Sigmoid colon (tissue), 7 donors: Measurements from ENCODE around the gene CEP63. TPM values are rescaled to one million over a fixed set of nuclear protein-coding genes. Genes with fewer than 3 reads are reported as not detected.

Source experiments
- DNase-seq: peaks from one replicate; pipeline ENCODE4 v3.0.0-alpha.2; 2019
- H3K27ac ChIP-seq, 4 donors: fragments of 200-600 bp; sonication (generic); one replicate each; pipeline ENCODE4 v1.5.1; 2016 to 2019; ENCODE audit warnings: mild to moderate bottlenecking in 1 of 4
- H3K27me3 ChIP-seq, 3 donors: fragments of 200-600 bp; sonication (generic); one replicate each; pipeline ENCODE4 v1.5.1; 2019; ENCODE audit warnings: mild to moderate bottlenecking in 1 of 3
- H3K36me3 ChIP-seq, 4 donors: fragments of 200-600 bp; sonication (generic); one replicate each; pipeline ENCODE4 v1.5.1; 2016 to 2019
- H3K4me1 ChIP-seq, 4 donors: fragments of 200-600 bp; sonication (generic); one replicate each; pipeline ENCODE4 v1.5.1; 2017 to 2019
- H3K4me3 ChIP-seq, 4 donors: fragments of 200-600 bp; sonication (generic); one replicate each; pipeline ENCODE4 v1.5.1; 2017 to 2019; ENCODE audit warnings: mild to moderate bottlenecking in 2 of 4, moderate library complexity in 1 of 4
- H3K9me3 ChIP-seq, 4 donors: fragments of 200-600 bp in 3 of 4; sonication (generic) in 3 of 4; one replicate each; pipeline versions ENCODE4 v1.5.1 to v1.6.1; 2013 to 2019
- CTCF ChIP-seq, 4 experiments: fragments of 450-650 bp in 3 of 4; fragments of 200-600 bp in 1 of 4; IDR thresholded peaks; one replicate each; pipeline ENCODE4 v1.5.1; 2016 to 2019; ENCODE audit warnings: antibody characterized with exemption in 4 of 4, mild to moderate bottlenecking in 3 of 4, moderate library complexity in 2 of 4
- EP300 ChIP-seq, 4 donors: sonication (generic); formaldehyde crosslinking; IDR thresholded peaks; one replicate each; pipeline ENCODE4 v1.6.1; 2017; ENCODE audit warnings: antibody characterized with exemption in 4 of 4
- POLR2A ChIP-seq, 2 donors: fragments of 450-650 bp; IDR thresholded peaks; one replicate each; pipeline ENCODE4 v1.6.1; 2016; ENCODE audit warnings: antibody characterized with exemption in 2 of 2, mild to moderate bottlenecking in 2 of 2, moderate library complexity in 2 of 2
- POLR2AphosphoS5 ChIP-seq, 4 donors: sonication (generic); formaldehyde crosslinking; IDR thresholded peaks; one replicate each; pipeline ENCODE4 v1.6.1; 2017; ENCODE audit warnings: antibody characterized with exemption in 4 of 4
- whole genome bisulfite sequencing, 2 donors: extraction: QIAGEN DNeasy Blood & Tissue Kit; methylation state at CpG; one replicate each; pipeline ENCODE4 v1.1.7; 2013; 5-methylcytosine and 5-hydroxymethylcytosine counted together
- intact Hi-C: fragments of 100-400 bp; cut with DNase I; formaldehyde crosslinking; loops from one replicate; pipeline ENCODE4 v1.15.1; 2023
- polyA plus RNA-seq, 3 donors: library from polyadenylated mRNA; stranded (reverse); fragments of 200-250 nt; gene quantifications; one replicate each; pipeline ENCODE4 v1.2.3, GENCODE V29; 2013
- total RNA-seq, 4 donors: library from RNA; depleted of rRNA; stranded (reverse); fragments of >200 nt; gene quantifications; one replicate each; pipeline ENCODE4 v1.1.0, GENCODE V29; 2016
- donor health status: healthy with polysubstance abuse.
- donor health status: Bipolar disorder and iron deficiency.
- donor health status: healthy.

The CEP63 gene
- total and polyA plus RNA-seq, 7 donors = 16.6 to 33.5 (median 22.5) TPM

GRCh38 chr3:134458406-134458945 lies 27.4 kb upstream of the CEP63 start:
- Histone ChIP-seq H3K27ac (peak overlapping the region in 1 of 4 donors; percentile 12), H3K27me3 (no peaks in the 10 kb centered on the region), H3K4me3 (no peak overlapping the region), H3K9me3 (no peaks in the 10 kb centered on the region), H3K36me3 (no peaks in the 10 kb centered on the region), H3K4me1 (peaks cover 0 to 19% (median 14%) of the 10 kb centered on the region in 4 donors)
- no peak for TF ChIP-seq POLR2A (IDR thresholded peaks at IDR 0.05)
- intact Hi-C loops = no loop called here
- 72 to 87% methylated on average over 10 of the region's 10 CpGs for WGBS, 2 donors
- DNase-seq = no peak

- no peak for TF ChIP-seq POLR2A (IDR thresholded peaks at IDR 0.05)
- TF ChIP-seq POLR2AphosphoS5 (IDR thresholded peaks at IDR 0.05) = no peak
- TF ChIP-seq EP300 (IDR thresholded peaks at IDR 0.05) = no peak
- TF ChIP-seq CTCF (IDR thresholded peaks at IDR 0.05) = no peak
- H3K9me3 ChIP-seq = no peaks in the 10 kb centered on the region
- no peak overlapping the region for H3K4me3 ChIP-seq
- 85 to 88% methylated on average over 4 of the region's 4 CpGs for WGBS, 2 donors
- H3K27me3 ChIP-seq = no peaks in the 10 kb centered on the region
- peaks cover 0 to 27% (median 19%) of the 10 kb centered on the region in 4 donors for H3K4me1 ChIP-seq
- intact Hi-C loops = no loop called here
- no peak for DNase-seq
- H3K27ac ChIP-seq = peak overlapping the region in 1 of 4 donors; percentile 13
- no peaks in the 10 kb centered on the region for H3K36me3 ChIP-seq
These were observed 26.3 kb upstream of the CEP63 start for GRCh38 chr3:134459562-134459961.

- Histone ChIP-seq H3K4me3 (no peak overlapping the region), H3K27me3 (no peaks in the 10 kb centered on the region), H3K4me1 (peaks cover 0 to 34% (median 23%) of the 10 kb centered on the region in 4 donors), H3K9me3 (no peaks in the 10 kb centered on the region), H3K36me3 (no peaks in the 10 kb centered on the region), H3K27ac (peak overlapping the region in 2 of 4 donors; percentile 73 to 82)
- no peak for DNase-seq
- TF ChIP-seq EP300 (IDR thresholded peaks at IDR 0.05) (no peak), CTCF (IDR thresholded peaks at IDR 0.05) (no peak), POLR2AphosphoS5 (IDR thresholded peaks at IDR 0.05) (no peak), POLR2A (IDR thresholded peaks at IDR 0.05) (no peak)
- intact Hi-C loops = no loop called here
- 79 to 82% methylated on average over 2 of the region's 2 CpGs for WGBS, 2 donors
These were observed 24.9 kb upstream of the CEP63 start for GRCh38 chr3:134460965-134461364.

- WGBS, 2 donors = 61 to 72% methylated on average over 5 of the region's 5 CpGs
- DNase-seq = no peak
- Histone ChIP-seq H3K27me3 (no peaks in the 10 kb centered on the region), H3K9me3 (no peaks in the 10 kb centered on the region), H3K27ac (peak overlapping the region; percentile 57 to 82 (median 71)), H3K4me3 (no peak overlapping the region), H3K36me3 (no peaks in the 10 kb centered on the region), H3K4me1 (peaks cover 0 to 34% (median 23%) of the 10 kb centered on the region in 4 donors)
- TF ChIP-seq POLR2AphosphoS5 (IDR thresholded peaks at IDR 0.05) = peak in 1 of 4 donors; percentile 10
- no peak for TF ChIP-seq EP300 (IDR thresholded peaks at IDR 0.05)
- intact Hi-C loops = no loop called here
These were observed 23.4 kb upstream of the CEP63 start for GRCh38 chr3:134462331-134462941.

- WGBS, 2 donors = 82 to 90% methylated on average over 4 of the region's 4 CpGs
- Histone ChIP-seq H3K4me3 (no peak overlapping the region), H3K27me3 (no peaks in the 10 kb centered on the region), H3K27ac (peak overlapping the region; percentile 57 to 82 (median 71)), H3K4me1 (peaks cover 0 to 34% (median 23%) of the 10 kb centered on the region in 4 donors), H3K36me3 (no peaks in the 10 kb centered on the region), H3K9me3 (no peaks in the 10 kb centered on the region)
- no peak for DNase-seq
- TF ChIP-seq POLR2AphosphoS5 (IDR thresholded peaks at IDR 0.05) (no peak), CTCF (IDR thresholded peaks at IDR 0.05) (no peak), EP300 (IDR thresholded peaks at IDR 0.05) (no peak), POLR2A (IDR thresholded peaks at IDR 0.05) (no peak)
- intact Hi-C loops = loop anchor here (2.0 kb wide), 1 partner anchor 89 kb away; the partner anchor contains the start of gene AMOTL2
These were observed 22.2 kb upstream of the CEP63 start for GRCh38 chr3:134463676-134464063.
